ENCODE measurements around the gene CAV1.

The CAV1 gene

GRCh38 chr7:116579322-116579721, 54.5 kb downstream of the CAV1 start:
- no peak overlapping the region for H2AFZ ChIP-seq (ENCODE audit: low read length)
- no peak overlapping the region for H3K14ac ChIP-seq (ENCODE audit: low read length)
- WGBS, 2 donors (ENCODE audit: extremely low coverage in 2 of 2, insufficient read length in 2 of 2, insufficient replicate concordance in 1 of 2), result no CpG with 5 or more reads among the region's 1 CpG

GRCh38 chr7:116579835-116580234, 55.0 kb downstream of the CAV1 start:
- Histone ChIP-seq H3K18ac (ENCODE audit: low read length) (no peak overlapping the region), H3K14ac (ENCODE audit: low read length) (no peak overlapping the region), H3K27ac (replicated peaks; ENCODE audit: low read length) (no peak overlapping the region), H4K8ac (ENCODE audit: low read depth, low read length) (no peak overlapping the region), H2BK12ac (ENCODE audit: low read length) (no peak overlapping the region), H3K4me2 (ENCODE audit: insufficient read depth, low read length, poor library complexity, severe bottlenecking) (no peak overlapping the region), H2AFZ (ENCODE audit: low read length) (no peak overlapping the region), H3K79me1 (ENCODE audit: low read depth, low read length) (no peaks in the 10 kb centered on the region), H2BK15ac (ENCODE audit: low read length) (no peak overlapping the region), H3K4ac (ENCODE audit: low read length) (no peak overlapping the region), H3K36me3 (replicated peaks in 1 of 2; ENCODE audit: control insufficient read depth in 2 of 2, insufficient read depth in 2 of 2, low read length in 2 of 2) (no peaks in the 10 kb centered on the region), H3K9me3 (replicated peaks in 1 of 2; ENCODE audit: control insufficient read depth in 2 of 2, insufficient read depth in 1 of 2, low read depth in 1 of 2, low read length in 2 of 2) (no peaks in the 10 kb centered on the region), H4K91ac (ENCODE audit: low read depth, low read length, poor library complexity) (no peak overlapping the region), H2AK5ac (ENCODE audit: low read depth, low read length) (no peak overlapping the region), H2BK5ac (ENCODE audit: low read length) (no peak overlapping the region), H3K27me3 (ENCODE audit: control insufficient read depth in 3 of 3, insufficient read depth in 3 of 3, low read depth in 1 of 3, low read length in 3 of 3) (no peaks in the 10 kb centered on the region), H3K4me3 (ENCODE audit: low read length in 2 of 2) (no peak overlapping the region), H3K9ac (ENCODE audit: low read depth, low read length, poor library complexity) (no peak overlapping the region), H2BK120ac (ENCODE audit: low read depth, low read length) (no peak overlapping the region), H3K4me1 (ENCODE audit: control insufficient read depth in 2 of 2, insufficient read depth in 1 of 2, low read depth in 1 of 2, low read length in 2 of 2) (no peaks in the 10 kb centered on the region), H3K23ac (ENCODE audit: low read depth, low read length, poor library complexity) (no peak overlapping the region)
- DNase-seq (ENCODE audit: low spot score), result no peak
- WGBS, 2 donors (ENCODE audit: extremely low coverage in 2 of 2, insufficient read length in 2 of 2, insufficient replicate concordance in 1 of 2), result no CpG with 5 or more reads among the region's 2 CpGs

More at GRCh38 chr7:116579322-116579721, 54.5 kb downstream of the CAV1 start:
- no peaks in the 10 kb centered on the region for H3K79me1 ChIP-seq (ENCODE audit: low read depth, low read length)
- no peak overlapping the region for H3K4me3 ChIP-seq (ENCODE audit: low read length in 2 of 2)
- H4K8ac ChIP-seq (ENCODE audit: low read depth, low read length), result no peak overlapping the region
- no peak overlapping the region for H2BK12ac ChIP-seq (ENCODE audit: low read length)
- H2BK5ac ChIP-seq (ENCODE audit: low read length), result no peak overlapping the region
- no peak overlapping the region for H2BK15ac ChIP-seq (ENCODE audit: low read length)
- H4K91ac ChIP-seq (ENCODE audit: low read depth, low read length, poor library complexity), result no peak overlapping the region
- H3K36me3 ChIP-seq (replicated peaks in 1 of 2; ENCODE audit: control insufficient read depth in 2 of 2, insufficient read depth in 2 of 2, low read length in 2 of 2), result no peaks in the 10 kb centered on the region
- H3K27ac ChIP-seq (replicated peaks; ENCODE audit: low read length), result no peak overlapping the region
- H3K18ac ChIP-seq (ENCODE audit: low read length), result no peak overlapping the region
- H3K4me1 ChIP-seq (ENCODE audit: control insufficient read depth in 2 of 2, insufficient read depth in 1 of 2, low read depth in 1 of 2, low read length in 2 of 2), result no peaks in the 10 kb centered on the region
- DNase-seq (ENCODE audit: low spot score), result no peak
- H3K23ac ChIP-seq (ENCODE audit: low read depth, low read length, poor library complexity), result no peak overlapping the region
- H2BK120ac ChIP-seq (ENCODE audit: low read depth, low read length), result no peak overlapping the region
- H3K4me2 ChIP-seq (ENCODE audit: insufficient read depth, low read length, poor library complexity, severe bottlenecking), result no peak overlapping the region
- no peaks in the 10 kb centered on the region for H3K27me3 ChIP-seq (ENCODE audit: control insufficient read depth in 3 of 3, insufficient read depth in 3 of 3, low read depth in 1 of 3, low read length in 3 of 3)
- no peak overlapping the region for H2AK5ac ChIP-seq (ENCODE audit: low read depth, low read length)
- H3K9ac ChIP-seq (ENCODE audit: low read depth, low read length, poor library complexity), result no peak overlapping the region
- no peak overlapping the region for H3K4ac ChIP-seq (ENCODE audit: low read length)
- H3K9me3 ChIP-seq (replicated peaks in 1 of 2; ENCODE audit: control insufficient read depth in 2 of 2, insufficient read depth in 1 of 2, low read depth in 1 of 2, low read length in 2 of 2), result no peaks in the 10 kb centered on the region

- no peak overlapping the region for H3K4ac ChIP-seq (ENCODE audit: low read length)
- H3K4me2 ChIP-seq (ENCODE audit: insufficient read depth, low read length, poor library complexity, severe bottlenecking), result no peak overlapping the region
- WGBS, 2 donors (ENCODE audit: extremely low coverage in 2 of 2, insufficient read length in 2 of 2, insufficient replicate concordance in 1 of 2), result no CpG with 5 or more reads among the region's 4 CpGs
- H3K23ac ChIP-seq (ENCODE audit: low read depth, low read length, poor library complexity), result no peak overlapping the region
- H3K79me1 ChIP-seq (ENCODE audit: low read depth, low read length), result no peaks in the 10 kb centered on the region
- H3K9ac ChIP-seq (ENCODE audit: low read depth, low read length, poor library complexity), result no peak overlapping the region
- H4K91ac ChIP-seq (ENCODE audit: low read depth, low read length, poor library complexity), result no peak overlapping the region
- no peak for DNase-seq (ENCODE audit: low spot score)
- no peaks in the 10 kb centered on the region for H3K27me3 ChIP-seq (ENCODE audit: control insufficient read depth in 3 of 3, insufficient read depth in 3 of 3, low read depth in 1 of 3, low read length in 3 of 3)
- no peak overlapping the region for H3K14ac ChIP-seq (ENCODE audit: low read length)
- no peak overlapping the region for H2BK15ac ChIP-seq (ENCODE audit: low read length)
- no peak overlapping the region for H2BK12ac ChIP-seq (ENCODE audit: low read length)
- H2AK5ac ChIP-seq (ENCODE audit: low read depth, low read length), result no peak overlapping the region
- H3K4me3 ChIP-seq (ENCODE audit: low read length in 2 of 2), result no peak overlapping the region
- H2BK120ac ChIP-seq (ENCODE audit: low read depth, low read length), result no peak overlapping the region
- H3K9me3 ChIP-seq (replicated peaks in 1 of 2; ENCODE audit: control insufficient read depth in 2 of 2, insufficient read depth in 1 of 2, low read depth in 1 of 2, low read length in 2 of 2), result no peaks in the 10 kb centered on the region
- no peak overlapping the region for H2BK5ac ChIP-seq (ENCODE audit: low read length)
- no peaks in the 10 kb centered on the region for H3K36me3 ChIP-seq (replicated peaks in 1 of 2; ENCODE audit: control insufficient read depth in 2 of 2, insufficient read depth in 2 of 2, low read length in 2 of 2)
- no peak overlapping the region for H3K18ac ChIP-seq (ENCODE audit: low read length)
- H4K8ac ChIP-seq (ENCODE audit: low read depth, low read length), result no peak overlapping the region
- H3K27ac ChIP-seq (replicated peaks; ENCODE audit: low read length), result no peak overlapping the region
- no peak overlapping the region for H2AFZ ChIP-seq (ENCODE audit: low read length)
- H3K4me1 ChIP-seq (ENCODE audit: control insufficient read depth in 2 of 2, insufficient read depth in 1 of 2, low read depth in 1 of 2, low read length in 2 of 2), result no peaks in the 10 kb centered on the region
These were observed 57.4 kb downstream of the CAV1 start for GRCh38 chr7:116582164-116582732.

GRCh38 chr7:116582806-116583444, 58.1 kb downstream of the CAV1 start:
- Histone ChIP-seq H3K14ac (ENCODE audit: low read length) (no peak overlapping the region), H3K4me3 (ENCODE audit: low read length in 2 of 2) (no peak overlapping the region), H3K9ac (ENCODE audit: low read depth, low read length, poor library complexity) (no peak overlapping the region), H2AFZ (ENCODE audit: low read length) (peak overlapping the region; percentile 39), H2AK5ac (ENCODE audit: low read depth, low read length) (no peak overlapping the region), H3K4me1 (ENCODE audit: control insufficient read depth in 2 of 2, insufficient read depth in 1 of 2, low read depth in 1 of 2, low read length in 2 of 2) (peaks cover 0 to 1% of the 10 kb centered on the region in 2 donors), H3K36me3 (replicated peaks in 1 of 2; ENCODE audit: control insufficient read depth in 2 of 2, insufficient read depth in 2 of 2, low read length in 2 of 2) (no peaks in the 10 kb centered on the region), H3K4me2 (ENCODE audit: insufficient read depth, low read length, poor library complexity, severe bottlenecking) (no peak overlapping the region), H2BK15ac (ENCODE audit: low read length) (no peak overlapping the region), H3K9me3 (replicated peaks in 1 of 2; ENCODE audit: control insufficient read depth in 2 of 2, insufficient read depth in 1 of 2, low read depth in 1 of 2, low read length in 2 of 2) (no peaks in the 10 kb centered on the region), H3K4ac (ENCODE audit: low read length) (no peak overlapping the region), H3K27me3 (ENCODE audit: control insufficient read depth in 3 of 3, insufficient read depth in 3 of 3, low read depth in 1 of 3, low read length in 3 of 3) (no peaks in the 10 kb centered on the region), H3K79me1 (ENCODE audit: low read depth, low read length) (no peaks in the 10 kb centered on the region), H4K8ac (ENCODE audit: low read depth, low read length) (no peak overlapping the region), H2BK120ac (ENCODE audit: low read depth, low read length) (no peak overlapping the region), H4K91ac (ENCODE audit: low read depth, low read length, poor library complexity) (no peak overlapping the region), H3K27ac (replicated peaks; ENCODE audit: low read length) (no peak overlapping the region), H2BK12ac (ENCODE audit: low read length) (no peak overlapping the region), H2BK5ac (ENCODE audit: low read length) (no peak overlapping the region), H3K23ac (ENCODE audit: low read depth, low read length, poor library complexity) (no peak overlapping the region), H3K18ac (ENCODE audit: low read length) (no peak overlapping the region)
- no peak for DNase-seq (ENCODE audit: low spot score)
- WGBS, 2 donors (ENCODE audit: extremely low coverage in 2 of 2, insufficient read length in 2 of 2, insufficient replicate concordance in 1 of 2), result no CpG with 5 or more reads among the region's 5 CpGs

Measured in neuronal stem cell (in vitro differentiated cells).